Neural progenitor cell (in vitro differentiated cells): Measurements from ENCODE around the gene DCTN2.

Source experiments
- EZH2 ChIP-seq: fragments of 200-600 bp; sonication (generic); IDR thresholded peaks from 2 replicates; pipeline ENCODE4 v1.6.1; 2017; ENCODE audit warnings: antibody characterized with exemption, mild to moderate bottlenecking, moderate library complexity
- TF ChIP-seq, protein P1 (sequence below): fragments of 200-600 bp; sonication (generic); IDR thresholded peaks from 2 replicates; pipeline ENCODE4 v1.5.1; 2017; ENCODE audit warnings: antibody characterized with exemption, mild to moderate bottlenecking

DNA sequence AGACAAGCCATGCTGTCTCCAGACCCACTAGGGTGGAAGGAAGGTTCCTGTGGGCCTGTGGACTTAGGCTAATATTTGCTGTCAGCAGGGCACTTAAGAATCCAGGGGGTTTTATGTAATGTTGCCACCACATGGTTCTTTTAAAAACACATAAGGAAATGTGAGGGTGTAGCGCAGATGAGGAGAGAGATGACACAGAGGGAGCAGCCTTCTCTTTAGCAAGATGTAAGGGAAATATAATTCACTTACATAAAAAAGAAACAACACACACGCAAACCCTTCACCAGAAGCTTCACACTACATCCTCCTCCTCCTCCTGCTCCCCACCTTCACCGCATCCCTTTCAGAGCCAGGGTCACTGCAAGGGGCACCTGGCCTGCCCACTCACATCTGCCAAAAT is 39.1 kb upstream of the DCTN2 start:
- TF ChIP-seq, protein P1, sequence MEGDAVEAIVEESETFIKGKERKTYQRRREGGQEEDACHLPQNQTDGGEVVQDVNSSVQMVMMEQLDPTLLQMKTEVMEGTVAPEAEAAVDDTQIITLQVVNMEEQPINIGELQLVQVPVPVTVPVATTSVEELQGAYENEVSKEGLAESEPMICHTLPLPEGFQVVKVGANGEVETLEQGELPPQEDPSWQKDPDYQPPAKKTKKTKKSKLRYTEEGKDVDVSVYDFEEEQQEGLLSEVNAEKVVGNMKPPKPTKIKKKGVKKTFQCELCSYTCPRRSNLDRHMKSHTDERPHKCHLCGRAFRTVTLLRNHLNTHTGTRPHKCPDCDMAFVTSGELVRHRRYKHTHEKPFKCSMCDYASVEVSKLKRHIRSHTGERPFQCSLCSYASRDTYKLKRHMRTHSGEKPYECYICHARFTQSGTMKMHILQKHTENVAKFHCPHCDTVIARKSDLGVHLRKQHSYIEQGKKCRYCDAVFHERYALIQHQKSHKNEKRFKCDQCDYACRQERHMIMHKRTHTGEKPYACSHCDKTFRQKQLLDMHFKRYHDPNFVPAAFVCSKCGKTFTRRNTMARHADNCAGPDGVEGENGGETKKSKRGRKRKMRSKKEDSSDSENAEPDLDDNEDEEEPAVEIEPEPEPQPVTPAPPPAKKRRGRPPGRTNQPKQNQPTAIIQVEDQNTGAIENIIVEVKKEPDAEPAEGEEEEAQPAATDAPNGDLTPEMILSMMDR: no peak
- no peak for TF ChIP-seq EZH2
